NCI-H524 treated with DMSO at 0.1 percent for 48 hours (cell line): ENCODE measurements around the gene RND1.

Experiments used
- DNase-seq: peaks from one replicate; lab custom pipeline; 2025; lab: John Stamatoyannopoulos, UW

RND1 gene

GRCh38 chr12:48810903-48811431 lies 54.7 kb downstream of the RND1 start:
- no peak for DNase-seq

DNA sequence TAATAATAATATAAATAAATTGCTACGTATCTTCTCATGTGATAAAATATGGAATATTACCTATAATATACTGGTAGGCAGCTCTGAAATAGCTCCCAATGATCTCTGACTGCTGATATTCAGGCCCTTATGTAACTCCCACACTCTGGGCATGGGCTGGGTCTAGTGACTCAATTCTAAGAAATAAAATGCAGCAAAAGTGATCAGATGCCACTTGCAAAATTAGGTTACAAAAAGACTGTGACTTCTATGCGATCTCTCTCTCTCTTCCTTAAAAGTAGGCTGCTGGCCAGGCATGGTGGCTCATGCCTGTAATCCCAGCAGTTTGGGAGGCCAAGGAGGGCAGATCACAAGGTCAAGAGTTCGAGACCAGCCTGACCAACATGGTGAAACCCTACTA lies 57.7 kb downstream of the RND1 start:
- DNase-seq: no peak
